HCT116 (cell line): ENCODE data around the gene TNRC6B. TPM values are rescaled to one million over a fixed set of nuclear protein-coding genes. Genes with fewer than 3 reads are reported as not detected.

Experiments used
- ATAC-seq: fragments of 200-7000 bp; cut with Tn5 transposase; 2 replicates; pipeline ENCODE4 v1.9.1; 2020; ENCODE audit warnings: mild to moderate bottlenecking, moderate library complexity
- BruUV-seq: library from RNA; stranded (reverse); fragments of 400-500 nt; replicated peaks from 2 replicates; lab custom pipeline; 2021; lab: Mats Ljungman, UMichigan
- CTCF ChIA-PET: fragments of 300-600 bp; sonication (Branson Sonifier 250); formaldehyde crosslinking; loops from one replicate; lab custom pipeline; 2021; ENCODE audit warnings: antibody characterized with exemption; lab: Charles Lee
- POLR2A ChIA-PET: fragments of 300-600, 350-600 bp; sonication (Branson Sonifier 250); formaldehyde crosslinking; loops from one replicate; lab custom pipeline; 2021; ENCODE audit warnings: antibody characterized with exemption; lab: Charles Lee
- RAD21 ChIA-PET, 2 experiments: fragments of 300-600 bp; sonication (Branson Sonifier 250); formaldehyde crosslinking; loops; one replicate each; lab custom pipeline; 2023; ENCODE audit warnings: low total read pairs in 2 of 2; ENCODE audit not compliant: uncharacterized antibody in 2 of 2, unreplicated experiment in 2 of 2, low non-redundant PET in 1 of 2; lab: Charles Lee
- DNase-seq: peaks from one replicate; pipeline ENCODE4 v3.0.0-alpha.2; 2010; ENCODE audit warnings: low read depth, low spot score
- H2AFZ ChIP-seq: fragments of 200-600 bp; shearing (Covaris generic), sonication (generic); 2 replicates; pipeline ENCODE4 v1.6.1; 2017; ENCODE audit warnings: low read depth, mixed run types, mixed read lengths, antibody characterized with exemption, low read length; ENCODE audit not compliant: poor library complexity, severe bottlenecking
- H3K27ac ChIP-seq: 2 replicates; pipeline ENCODE4 v1.5.1; 2012; ENCODE audit warnings: low read depth, low read length
- H3K27me3 ChIP-seq: fragments of 200-600 bp; sonication (generic); 2 replicates; pipeline ENCODE4 v1.6.1; 2016; ENCODE audit warnings: mixed run types, low read length, mixed read lengths; ENCODE audit not compliant: insufficient read depth
- H3K36me3 ChIP-seq, 2 experiments: fragments of 200-500 bp in 1 of 2; fragments of 200-600 bp in 1 of 2; sonication (Bioruptor generic) in 1 of 2; sonication (generic) in 1 of 2; 2 replicates each; pipeline versions ENCODE4 v1.5.1 to v1.6.1; 2014 to 2016; ENCODE audit warnings: low read length in 2 of 2, inconsistent platforms in 1 of 2, mixed read lengths in 1 of 2, mixed run types in 1 of 2; ENCODE audit not compliant: insufficient read depth in 2 of 2, control insufficient read depth in 1 of 2
- H3K4me1 ChIP-seq, 2 experiments: fragments of 200-600 bp in 1 of 2; sonication (generic) in 1 of 2; 2 replicates each; pipeline versions ENCODE4 v1.5.1 to v1.6.1; 2012 to 2017; ENCODE audit warnings: low read length in 2 of 2, inconsistent platforms in 1 of 2, mild to moderate bottlenecking in 1 of 2, mixed read lengths in 1 of 2, mixed run types in 1 of 2, moderate library complexity in 1 of 2; ENCODE audit not compliant: insufficient read depth in 2 of 2, control insufficient read depth in 1 of 2
- H3K4me2 ChIP-seq: fragments of 200-600 bp; sonication (generic); 2 replicates; pipeline ENCODE4 v1.6.1; 2017; ENCODE audit warnings: mixed run types, low read length, mixed read lengths
- H3K4me3 ChIP-seq, 2 experiments: fragments of 200-600 bp in 1 of 2; sonication (generic) in 1 of 2; replicated peaks in 1 of 2; 2 replicates each; pipeline ENCODE4 v1.5.1; 2011 to 2016; ENCODE audit warnings: low read length in 2 of 2, control low read depth in 1 of 2, low read depth in 1 of 2, mild to moderate bottlenecking in 1 of 2, mixed read lengths in 1 of 2, mixed run types in 1 of 2
- H3K79me2 ChIP-seq: fragments of 200-600 bp; sonication (generic); 2 replicates; pipeline ENCODE4 v1.6.1; 2017; ENCODE audit warnings: mild to moderate bottlenecking, mixed run types, low read length, moderate library complexity, mixed read lengths; ENCODE audit not compliant: insufficient read depth
- H3K9ac ChIP-seq: fragments of 200-600 bp; sonication (generic); 2 replicates; pipeline ENCODE4 v1.6.1; 2016; ENCODE audit warnings: low read length, mixed read lengths
- H3K9me2 ChIP-seq: fragments of 200-600 bp; sonication (generic), shearing (Covaris generic); 2 replicates; pipeline ENCODE4 v1.6.1; 2017; ENCODE audit warnings: mixed run types, mild to moderate bottlenecking, moderate library complexity; ENCODE audit not compliant: insufficient read depth
- H3K9me3 ChIP-seq, 2 experiments: fragments of 200-500 bp in 1 of 2; fragments of 200-600 bp in 1 of 2; sonication (Bioruptor generic) in 1 of 2; sonication (generic) in 1 of 2; 2 replicates each; pipeline ENCODE4 v1.6.1; 2014 to 2017; ENCODE audit warnings: low read length in 2 of 2, mixed read lengths in 2 of 2, inconsistent platforms in 1 of 2, low read depth in 1 of 2, mild to moderate bottlenecking in 1 of 2, mixed run types in 1 of 2, moderate library complexity in 1 of 2; ENCODE audit not compliant: control insufficient read depth in 1 of 2, insufficient read depth in 1 of 2
- H4K20me1 ChIP-seq: fragments of 200-600 bp; sonication (generic), shearing (Covaris generic); 2 replicates; pipeline ENCODE4 v1.6.1; 2017; ENCODE audit warnings: mixed run types, mild to moderate bottlenecking, moderate library complexity; ENCODE audit not compliant: insufficient read depth
- ATF3 ChIP-seq: IDR thresholded peaks from 2 replicates; pipeline ENCODE4 v1.6.1; 2012
- CBX3 ChIP-seq: IDR thresholded peaks from 2 replicates; pipeline ENCODE4 v1.6.1; 2012; ENCODE audit warnings: low read depth
- CEBPB ChIP-seq: IDR thresholded peaks from 2 replicates; pipeline ENCODE4 v1.6.1; 2012; ENCODE audit warnings: low read depth
- CTCF ChIP-seq, 3 experiments: fragments of 200-600 bp in 1 of 3; sonication (generic) in 1 of 3; IDR thresholded peaks in 2 of 3; conservative IDR thresholded peaks in 1 of 3; 2 replicates each; pipeline ENCODE4 v1.5.1; 2012 to 2017; ENCODE audit warnings: low read depth in 2 of 3, low read length in 2 of 3, antibody characterized with exemption in 1 of 3, borderline replicate concordance in 1 of 3, control low read depth in 1 of 3, mild to moderate bottlenecking in 1 of 3, mixed read lengths in 1 of 3, mixed run types in 1 of 3, moderate library complexity in 1 of 3; ENCODE audit not compliant: insufficient read depth in 1 of 3
- EGR1 ChIP-seq: IDR thresholded peaks from 2 replicates; pipeline ENCODE4 v1.6.1; 2012; ENCODE audit warnings: low read depth
- ELF1 ChIP-seq: IDR thresholded peaks from 2 replicates; pipeline ENCODE4 v1.6.1; 2012; ENCODE audit warnings: low read depth, borderline replicate concordance
- EZH2 ChIP-seq: fragments of 200-600 bp; sonication (generic); IDR thresholded peaks from 2 replicates; pipeline ENCODE4 v1.6.1; 2017; ENCODE audit warnings: antibody characterized with exemption, mixed run types
- EZH2phosphoT487 ChIP-seq: fragments of 200-600 bp; IDR thresholded peaks from 2 replicates; pipeline ENCODE4 v1.6.1; 2018; ENCODE audit warnings: antibody characterized with exemption, borderline replicate concordance
- JUND ChIP-seq: IDR thresholded peaks from 2 replicates; pipeline ENCODE4 v1.6.1; 2012
- POLR2A ChIP-seq: IDR thresholded peaks from 2 replicates; pipeline ENCODE4 v1.7.0; 2011; ENCODE audit warnings: borderline replicate concordance; ENCODE audit not compliant: insufficient read depth, insufficient read length; ENCODE audit errors: extremely low read depth
- POLR2AphosphoS5 ChIP-seq: IDR thresholded peaks from 2 replicates; pipeline ENCODE4 v1.6.1; 2011; ENCODE audit warnings: mild to moderate bottlenecking, low read depth, low read length, moderate library complexity
- RAD21 ChIP-seq: IDR thresholded peaks from 2 replicates; pipeline ENCODE4 v1.6.1; 2012; ENCODE audit warnings: low read depth, mild to moderate bottlenecking
- REST ChIP-seq: IDR thresholded peaks from 2 replicates; pipeline ENCODE4 v1.6.1; 2012; ENCODE audit warnings: low read depth
- SIN3A ChIP-seq: IDR thresholded peaks from 2 replicates; pipeline ENCODE4 v1.6.1; 2012; ENCODE audit warnings: low read depth
- SP1 ChIP-seq: IDR thresholded peaks from 2 replicates; pipeline ENCODE4 v1.6.1; 2012; ENCODE audit warnings: low read depth
- TCF7L2 ChIP-seq: IDR thresholded peaks from 2 replicates; pipeline ENCODE4 v1.7.0; 2011; ENCODE audit warnings: borderline replicate concordance, inconsistent platforms; ENCODE audit not compliant: insufficient read depth, insufficient read length; ENCODE audit errors: extremely low read depth
- YY1 ChIP-seq: IDR thresholded peaks from 2 replicates; pipeline ENCODE4 v1.6.1; 2011; ENCODE audit warnings: low read length, low read depth, moderate library complexity, mild to moderate bottlenecking; ENCODE audit not compliant: insufficient replicate concordance; ENCODE audit errors: extremely low read depth
- ZBTB33 ChIP-seq: IDR thresholded peaks from 2 replicates; pipeline ENCODE4 v1.6.1; 2011; ENCODE audit warnings: mild to moderate bottlenecking, low read length, moderate library complexity; ENCODE audit not compliant: insufficient replicate concordance; ENCODE audit errors: extremely low read depth
- ZFX ChIP-seq: fragments of 450-650 bp; IDR thresholded peaks from 2 replicates; pipeline ENCODE4 v1.6.1; 2017
- ZNF274 ChIP-seq: fragments of 200-500 bp; sonication (Bioruptor generic); IDR thresholded peaks from 2 replicates; pipeline ENCODE4 v1.6.1; 2014; ENCODE audit warnings: mild to moderate bottlenecking, low read depth, low read length, inconsistent platforms
- intact Hi-C: fragments of 100-400 bp; cut with micrococcal nuclease; formaldehyde crosslinking; loops from 2 replicates; pipeline ENCODE4 v1.10.0; 2022
- total RNA-seq: library from RNA; stranded (reverse); gene quantifications from one replicate; pipeline ENCODE4 v1.2.1, GENCODE V29; 2021; ENCODE audit not compliant: unreplicated experiment

Gene TNRC6B
- total RNA-seq, 1 experiment from 2014 or later = 29.8 TPM

- H3K9ac ChIP-seq = no peak overlapping the region
Observed at GRCh38 chr22:40175611-40176244, 2.0 kb upstream of the TNRC6B start.

More at GRCh38 chr22:40175611-40176244, 2.0 kb upstream of the TNRC6B start:
- ChIA-PET POLR2A (no interaction called here), RAD21 (no interaction called here), CTCF (no interaction called here)
- no peak for ATAC-seq
- H3K4me2 ChIP-seq = no peak overlapping the region
- H3K4me1 ChIP-seq = peaks cover 16 to 34% of the 10 kb centered on the region in 2 experiments
- DNase-seq = no peak
- no peak overlapping the region; the same call in 1 of the 2 replicates for H3K27ac ChIP-seq
- no peaks in the 10 kb centered on the region for H3K27me3 ChIP-seq
- TF ChIP-seq RAD21 = no peak
- TF ChIP-seq ZBTB33 = no peak
- TF ChIP-seq EGR1 = no peak
- TF ChIP-seq CTCF (IDR thresholded peaks at IDR 0.05 in 2 of 3, conservative IDR thresholded peaks at IDR 0.05 in 1 of 3; ENCODE audit: borderline replicate concordance in 1 of 3, insufficient read depth in 1 of 3, low read depth in 2 of 3, low read length in 2 of 3) = no peak
- no peak for TF ChIP-seq REST
- TF ChIP-seq CEBPB = no peak
- no peak for TF ChIP-seq ELF1
- no peak for TF ChIP-seq EZH2
- no peak for TF ChIP-seq SP1
- no peak for TF ChIP-seq TCF7L2
- no peak for TF ChIP-seq EZH2phosphoT487
- TF ChIP-seq YY1 = no peak
- no peak for TF ChIP-seq SIN3A
- TF ChIP-seq ZNF274 = no peak
- no peak for TF ChIP-seq JUND
- TF ChIP-seq ZFX = no peak
- TF ChIP-seq POLR2AphosphoS5 = no peak
- TF ChIP-seq POLR2A = no peak
- TF ChIP-seq ATF3 = no peak
- no peak for TF ChIP-seq CBX3
- H3K36me3 ChIP-seq = no peaks in the 10 kb centered on the region
- intact Hi-C loops = loop anchor here (2.0 kb wide), 1 partner anchor 171 kb away; the partner anchor contains the start of gene ADSL
- no peaks in the 10 kb centered on the region for H3K9me2 ChIP-seq
- H3K79me2 ChIP-seq = peaks cover 29% of the 10 kb centered on the region
- no peaks in the 10 kb centered on the region for H3K9me3 ChIP-seq
- H4K20me1 ChIP-seq = no peaks in the 10 kb centered on the region
- H2AFZ ChIP-seq = no peak overlapping the region
- H3K4me3 ChIP-seq = no peak overlapping the region
- no TSS peak for BruUV-seq
